ENCODE results near the gene EXOSC9.

DNA sequence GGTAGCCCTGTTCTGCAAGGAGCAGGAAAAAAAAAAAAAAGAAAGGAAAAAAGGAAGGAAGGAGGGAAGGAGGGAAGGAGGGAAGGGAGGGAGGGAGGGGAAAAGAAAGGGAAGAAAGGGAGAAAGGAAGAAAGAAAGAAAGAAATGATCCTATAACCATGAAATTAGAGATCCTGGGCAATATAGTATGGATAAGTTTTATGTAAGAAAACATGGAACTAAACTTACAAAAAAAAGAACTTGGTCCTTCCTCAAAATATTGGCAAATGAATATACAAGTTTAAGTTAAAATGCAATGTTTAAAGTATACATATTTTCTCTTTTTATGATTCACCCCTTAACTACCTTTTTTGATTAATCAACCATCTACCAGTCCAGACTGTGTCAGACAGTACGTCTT lies 50.2 kb downstream of the EXOSC9 start:
- TF ChIP-seq, protein P1, sequence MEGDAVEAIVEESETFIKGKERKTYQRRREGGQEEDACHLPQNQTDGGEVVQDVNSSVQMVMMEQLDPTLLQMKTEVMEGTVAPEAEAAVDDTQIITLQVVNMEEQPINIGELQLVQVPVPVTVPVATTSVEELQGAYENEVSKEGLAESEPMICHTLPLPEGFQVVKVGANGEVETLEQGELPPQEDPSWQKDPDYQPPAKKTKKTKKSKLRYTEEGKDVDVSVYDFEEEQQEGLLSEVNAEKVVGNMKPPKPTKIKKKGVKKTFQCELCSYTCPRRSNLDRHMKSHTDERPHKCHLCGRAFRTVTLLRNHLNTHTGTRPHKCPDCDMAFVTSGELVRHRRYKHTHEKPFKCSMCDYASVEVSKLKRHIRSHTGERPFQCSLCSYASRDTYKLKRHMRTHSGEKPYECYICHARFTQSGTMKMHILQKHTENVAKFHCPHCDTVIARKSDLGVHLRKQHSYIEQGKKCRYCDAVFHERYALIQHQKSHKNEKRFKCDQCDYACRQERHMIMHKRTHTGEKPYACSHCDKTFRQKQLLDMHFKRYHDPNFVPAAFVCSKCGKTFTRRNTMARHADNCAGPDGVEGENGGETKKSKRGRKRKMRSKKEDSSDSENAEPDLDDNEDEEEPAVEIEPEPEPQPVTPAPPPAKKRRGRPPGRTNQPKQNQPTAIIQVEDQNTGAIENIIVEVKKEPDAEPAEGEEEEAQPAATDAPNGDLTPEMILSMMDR (IDR thresholded peaks at IDR 0.05) = no peak
- TF ChIP-seq, protein P2, sequence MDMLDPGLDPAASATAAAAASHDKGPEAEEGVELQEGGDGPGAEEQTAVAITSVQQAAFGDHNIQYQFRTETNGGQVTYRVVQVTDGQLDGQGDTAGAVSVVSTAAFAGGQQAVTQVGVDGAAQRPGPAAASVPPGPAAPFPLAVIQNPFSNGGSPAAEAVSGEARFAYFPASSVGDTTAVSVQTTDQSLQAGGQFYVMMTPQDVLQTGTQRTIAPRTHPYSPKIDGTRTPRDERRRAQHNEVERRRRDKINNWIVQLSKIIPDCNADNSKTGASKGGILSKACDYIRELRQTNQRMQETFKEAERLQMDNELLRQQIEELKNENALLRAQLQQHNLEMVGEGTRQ (IDR thresholded peaks at IDR 0.05; ENCODE audit: borderline replicate concordance, low read depth, low read length) = no peak
- TF ChIP-seq RFX5 (IDR thresholded peaks at IDR 0.05; ENCODE audit: low read length) = no peak
